SK-N-MC (cell line): Measurements from ENCODE around the gene AP3B1.

Experiments used
- EZH2 ChIP-seq: fragments of 200-600 bp; sonication (generic); IDR thresholded peaks from one replicate; pipeline ENCODE4 v1.6.1; 2017; ENCODE audit warnings: antibody characterized with exemption
- POLR2AphosphoS5 ChIP-seq: IDR thresholded peaks from 2 replicates; pipeline ENCODE4 v1.6.1; 2012; ENCODE audit warnings: mild to moderate bottlenecking, low read depth, low read length, borderline replicate concordance

GRCh38 chr5:77999399-77999798, 295.1 kb downstream of the AP3B1 start:
- no peak for TF ChIP-seq POLR2AphosphoS5
- TF ChIP-seq EZH2, result no peak
